SH-SY5Y (cell line): ENCODE measurements around the gene FANCE.

Experiments used
- GATA2 ChIP-seq: IDR thresholded peaks from 2 replicates; pipeline ENCODE4 v1.6.1; 2011; ENCODE audit warnings: mild to moderate bottlenecking, low read depth, low read length
- GATA3 ChIP-seq: IDR thresholded peaks from 2 replicates; pipeline ENCODE4 v1.6.1; 2011; ENCODE audit warnings: low read depth, mild to moderate bottlenecking, low read length, moderate library complexity

GRCh38 chr6:35473850-35474130, 21.7 kb downstream of the FANCE start:
- TF ChIP-seq GATA2 (no peak), GATA3 (no peak)
